Stimulated activated CD4-positive, alpha-beta T cell treated with anti-CD3 and anti-CD28 coated beads, TNF-alpha, amount 100 ng/mL, for 1 hour (primary cell): ENCODE data around the gene SERBP1.
"Not testable (repeated sequence)": the region's sequence is repeated elsewhere in the genome, so short reads cannot be mapped to it uniquely, and the experiment has no call there.

Experiments used
- DNase-seq, 3 donors: peaks; one replicate each; pipeline ENCODE4 v3.0.0-alpha.2; 2020; ENCODE audit warnings: low read depth in 3 of 3, low spot score in 1 of 3

Gene SERBP1

DNA sequence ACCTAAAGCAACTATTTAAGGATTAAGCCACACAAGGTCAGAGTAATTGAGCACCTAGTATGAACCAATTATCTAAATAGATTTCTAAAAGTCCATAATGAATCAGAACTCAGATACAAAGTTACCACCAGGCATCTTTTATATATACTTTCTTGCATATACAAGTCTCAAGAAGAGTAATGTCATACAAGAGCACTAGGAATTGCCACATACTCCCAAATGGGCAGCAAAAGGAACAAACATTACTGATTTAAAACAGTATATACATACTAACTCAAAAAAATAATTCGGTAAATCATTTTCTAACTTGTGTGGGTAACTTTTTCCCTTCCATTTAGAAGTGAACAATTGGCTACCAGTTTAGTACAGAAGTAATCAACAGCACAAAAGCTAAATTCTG is 22.1 kb downstream of the SERBP1 start:
- DNase-seq = no peak

DNA sequence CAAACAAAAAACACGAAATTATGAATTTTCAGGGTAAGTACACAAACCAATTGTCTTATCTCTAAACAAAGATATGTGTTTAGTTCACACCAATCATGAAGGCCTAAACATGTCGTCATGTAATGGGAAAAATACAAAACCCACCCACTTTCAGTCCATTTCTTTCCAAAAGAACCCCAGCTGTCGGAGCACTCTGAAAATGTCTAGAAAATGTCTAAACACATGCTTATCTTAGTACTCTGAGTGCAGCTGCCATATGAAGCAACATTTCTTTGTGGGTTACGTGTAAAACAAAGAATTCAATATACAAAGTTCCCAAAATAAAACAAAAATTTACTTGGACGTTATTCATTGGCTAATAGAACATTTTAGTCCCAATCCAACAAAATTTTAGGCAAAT is 22.7 kb downstream of the SERBP1 start:
- no peak for DNase-seq

DNA sequence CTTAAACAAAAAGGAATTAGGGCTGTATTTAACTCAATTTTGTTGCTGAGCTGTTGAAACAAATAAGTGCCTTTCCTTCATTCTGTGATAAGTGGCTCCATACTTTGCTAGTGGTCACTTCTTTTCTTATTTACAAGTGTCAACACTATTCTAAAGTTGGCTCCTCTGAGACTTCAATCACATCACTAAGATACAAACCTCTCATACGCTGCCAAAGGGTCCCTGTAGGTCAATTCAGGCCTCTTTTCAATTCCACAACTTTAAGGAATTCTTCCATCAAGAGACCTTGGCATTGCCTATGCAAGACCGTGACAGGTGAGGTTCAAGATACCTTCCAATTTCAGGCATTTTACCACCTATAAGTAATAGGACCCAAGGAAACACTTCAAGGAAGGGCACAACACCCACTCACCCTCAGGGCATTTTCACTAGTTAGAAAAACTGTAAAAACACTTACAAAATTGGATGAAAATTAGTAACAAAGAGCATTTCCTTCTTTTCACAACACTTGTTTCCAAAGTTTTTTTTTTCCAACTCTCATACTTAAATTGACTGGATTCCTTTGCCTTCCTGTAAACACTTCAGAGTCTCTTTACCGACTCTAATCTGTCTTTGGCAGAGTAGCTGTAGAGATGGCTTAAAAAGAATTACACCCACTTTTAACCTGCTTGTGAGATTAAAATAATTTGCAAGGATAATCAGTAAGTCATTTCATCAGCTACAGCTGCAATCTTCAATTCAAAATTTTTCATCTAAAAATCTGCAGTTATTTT is 24.5 kb downstream of the SERBP1 start:
- no peak for DNase-seq

DNA sequence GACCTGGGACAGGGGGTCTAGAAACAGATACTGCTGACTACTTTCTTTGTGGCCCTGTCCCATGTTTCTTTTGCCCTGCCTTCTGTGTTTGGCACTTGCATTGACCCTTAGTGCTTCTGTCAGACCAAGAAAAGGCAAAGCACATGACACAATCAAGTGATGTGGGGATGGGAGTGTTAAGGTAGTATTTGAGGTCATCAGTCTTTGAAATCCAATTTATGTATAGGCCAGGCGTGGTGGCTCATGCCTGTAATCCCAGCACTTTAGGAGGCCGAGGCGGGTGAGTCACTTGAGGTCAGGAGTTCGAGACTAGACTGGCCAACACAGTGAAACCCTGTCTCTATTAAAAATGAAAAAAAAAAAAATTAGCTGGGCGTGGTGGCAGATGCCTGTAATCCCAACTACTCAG is 26.0 kb downstream of the SERBP1 start:
- no peak for DNase-seq

DNA sequence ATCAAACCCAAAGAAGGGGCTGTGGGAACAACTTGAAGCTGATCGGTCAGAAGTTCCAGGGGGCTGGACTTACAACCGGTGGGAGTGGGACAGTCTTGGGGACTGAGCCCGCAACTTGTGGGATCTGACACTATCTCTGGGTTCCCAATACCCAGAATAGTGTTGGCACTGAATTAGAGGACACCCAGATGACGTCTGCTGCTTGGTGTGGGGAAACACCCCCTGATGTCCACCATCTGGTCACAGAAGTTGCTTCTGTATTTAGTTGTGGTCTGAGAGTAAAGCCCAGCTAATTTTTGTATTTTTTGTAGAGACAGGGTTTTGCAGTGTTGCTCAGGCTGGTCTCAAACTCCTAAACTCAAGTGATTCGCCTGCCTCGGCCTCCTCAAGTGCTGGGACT is 28.8 kb downstream of the SERBP1 start:
- no peak for DNase-seq

DNA sequence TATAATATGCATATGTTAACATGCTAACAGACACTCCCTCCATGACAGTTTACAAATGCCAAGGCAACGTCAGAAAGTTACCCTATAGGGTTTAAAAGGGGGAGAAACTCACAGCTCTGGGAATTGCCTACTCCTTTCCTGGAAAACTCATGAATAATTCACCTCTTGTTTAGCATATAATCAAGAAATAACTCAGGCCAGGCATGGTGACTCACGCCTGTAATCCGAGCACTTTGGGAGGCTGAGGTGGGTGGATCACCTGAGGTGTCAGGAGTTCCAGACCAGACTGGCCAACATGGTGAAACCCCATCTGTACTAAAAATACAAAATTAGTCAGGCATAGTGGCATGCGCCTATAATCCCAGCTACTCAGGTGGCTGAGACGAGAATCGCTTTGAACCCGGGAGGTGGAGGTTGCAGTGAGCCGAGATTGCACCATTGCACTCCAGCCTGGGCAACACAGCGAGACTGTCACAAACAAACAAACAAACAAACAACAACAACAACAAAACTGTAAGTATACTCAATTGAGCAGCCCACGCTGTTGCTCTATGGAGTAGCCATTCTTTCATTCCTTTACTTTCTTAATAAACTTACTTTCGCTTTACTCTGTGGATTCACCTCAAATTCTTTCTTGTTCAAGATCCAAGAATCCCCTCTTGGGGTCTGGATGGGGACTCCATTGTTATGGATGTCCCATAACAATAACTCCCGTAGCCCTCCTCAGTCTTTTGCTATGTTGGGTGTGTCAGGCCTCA is 30.0 kb downstream of the SERBP1 start:
- DNase-seq = not testable (repeated sequence)

DNA sequence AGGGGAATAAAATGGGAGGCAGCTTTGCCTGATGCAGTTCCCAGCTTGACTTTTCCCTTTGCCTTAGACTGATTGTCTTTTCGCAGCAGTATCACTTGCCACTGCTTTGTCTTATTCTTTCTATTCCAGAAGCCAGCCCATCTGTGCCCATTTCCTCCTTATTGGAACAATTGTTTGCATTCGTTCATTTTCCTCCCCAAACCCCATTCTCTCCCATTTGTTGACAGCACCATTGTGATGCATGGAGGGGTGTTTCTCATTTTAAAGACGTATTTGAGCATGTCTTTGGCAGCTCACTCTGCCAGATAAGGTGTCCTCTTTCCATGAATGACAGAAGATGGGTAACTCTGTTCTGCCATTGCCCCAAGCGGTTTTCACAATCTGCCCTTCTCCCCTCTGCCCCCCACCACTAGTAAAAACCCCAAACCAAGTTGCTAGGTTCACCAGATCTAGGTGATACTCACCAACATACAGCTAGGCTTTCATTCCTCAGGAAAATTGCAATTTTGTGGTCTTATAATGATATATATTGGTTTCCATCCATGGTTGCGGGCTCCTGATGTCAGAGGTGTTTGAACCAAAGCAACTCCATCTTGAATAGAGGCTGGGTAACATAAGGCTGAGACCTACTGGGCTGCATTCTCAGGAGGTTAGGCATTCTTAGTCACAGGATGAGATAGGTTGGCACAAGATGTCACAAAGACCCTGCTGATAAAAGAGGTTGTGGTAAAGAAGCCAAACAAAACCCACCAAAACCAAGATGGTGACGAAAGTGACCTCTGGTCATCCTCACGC is 30.8 kb downstream of the SERBP1 start:
- no peak for DNase-seq

DNA sequence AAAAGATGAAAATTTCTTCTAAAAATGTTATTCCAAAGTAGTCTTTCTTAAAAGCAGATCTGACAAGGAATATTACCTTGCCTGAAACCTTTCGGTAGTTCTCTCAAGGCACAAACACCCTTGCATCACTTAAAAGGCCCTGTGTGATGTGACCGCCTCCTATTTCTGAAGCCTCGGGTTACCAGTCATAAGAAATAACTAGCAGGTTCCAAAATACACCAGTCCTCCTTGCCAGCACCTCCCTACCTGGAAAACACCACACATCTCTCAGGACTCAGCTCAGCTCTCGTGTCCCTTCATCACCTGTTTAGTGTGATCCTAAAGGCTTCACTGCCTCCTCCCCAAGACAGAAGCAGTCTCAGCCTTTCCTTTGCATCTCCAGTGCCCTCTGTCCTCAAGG is 35.7 kb downstream of the SERBP1 start:
- DNase-seq = no peak

DNA sequence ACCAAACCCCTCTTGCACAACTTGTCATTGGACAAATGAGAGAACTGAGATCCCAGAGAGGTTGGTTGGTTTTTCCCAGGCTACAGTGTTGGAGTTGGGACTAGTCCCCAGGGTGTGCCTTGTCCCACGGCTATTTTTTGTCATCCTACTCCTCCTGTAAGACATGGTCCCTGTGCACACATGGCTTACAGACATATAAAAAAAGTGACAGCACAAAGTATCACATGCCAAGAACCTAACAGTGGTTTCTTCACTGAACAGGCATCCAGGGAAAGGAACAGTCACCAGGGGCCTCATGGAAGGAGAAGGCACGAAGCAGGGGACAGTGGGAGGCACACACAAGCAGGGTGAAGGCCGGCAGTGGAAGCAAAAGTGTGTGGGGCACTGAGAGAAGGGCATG is 36.5 kb downstream of the SERBP1 start:
- no peak for DNase-seq

DNA sequence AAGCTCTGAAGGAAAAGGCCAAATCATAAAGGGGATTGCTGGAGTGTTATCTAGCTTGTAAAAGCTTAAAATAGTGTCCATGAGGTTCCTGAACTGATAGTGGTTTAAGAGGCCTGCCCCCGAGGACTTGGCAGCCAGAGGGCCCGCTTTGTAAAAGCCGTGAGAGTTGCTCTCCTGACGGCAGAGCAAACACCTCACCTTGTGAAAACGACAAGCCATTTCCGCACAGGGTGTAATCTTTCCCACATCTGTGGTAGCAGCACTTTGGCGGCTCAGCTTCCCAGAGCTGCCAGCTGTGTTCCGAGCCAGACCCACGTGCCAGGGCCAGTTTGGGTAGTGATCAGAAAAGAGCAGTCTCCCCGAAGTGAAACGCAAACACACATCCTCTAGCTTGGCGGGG is 37.0 kb downstream of the SERBP1 start:
- no peak for DNase-seq

DNA sequence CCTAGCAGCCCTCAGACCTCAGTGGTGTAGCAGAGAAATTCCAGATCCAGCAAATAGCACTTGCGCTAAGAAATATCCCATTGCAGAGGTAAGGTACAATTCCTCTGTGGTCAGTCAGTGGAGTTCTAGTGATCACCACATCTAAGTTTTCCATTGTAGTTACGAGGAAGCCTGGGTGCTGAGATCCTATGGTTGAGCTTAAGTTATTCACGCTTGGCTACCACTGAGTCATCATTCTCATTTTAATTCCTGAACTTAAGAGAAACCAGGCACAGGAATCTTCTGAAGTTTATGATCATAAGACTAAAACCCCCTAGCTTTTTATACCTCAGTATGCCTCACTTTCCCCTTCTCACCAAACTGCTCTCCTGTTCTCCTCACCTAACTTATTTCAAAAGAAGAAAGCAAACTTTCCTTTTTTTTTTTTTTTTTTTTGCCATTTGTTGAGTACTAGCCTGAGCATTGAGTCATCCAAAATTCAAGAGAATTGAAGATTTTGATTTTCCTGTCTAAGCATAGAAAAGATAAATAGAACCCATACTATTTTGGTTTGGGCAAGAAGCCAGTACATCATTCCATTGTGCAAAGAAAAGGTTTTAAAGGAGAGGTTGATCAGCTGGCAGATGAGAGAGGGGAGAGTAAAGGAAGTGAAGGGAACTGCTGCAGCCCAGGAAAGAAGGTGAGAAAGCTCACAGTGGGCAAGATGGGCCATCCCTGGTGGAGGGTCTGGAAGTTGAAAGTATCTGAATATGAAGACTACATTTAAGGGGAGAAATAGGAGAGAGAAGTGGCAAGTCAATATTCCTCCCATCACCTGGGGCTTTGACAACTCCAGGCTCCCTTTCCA is 39.9 kb downstream of the SERBP1 start:
- no peak for DNase-seq

DNA sequence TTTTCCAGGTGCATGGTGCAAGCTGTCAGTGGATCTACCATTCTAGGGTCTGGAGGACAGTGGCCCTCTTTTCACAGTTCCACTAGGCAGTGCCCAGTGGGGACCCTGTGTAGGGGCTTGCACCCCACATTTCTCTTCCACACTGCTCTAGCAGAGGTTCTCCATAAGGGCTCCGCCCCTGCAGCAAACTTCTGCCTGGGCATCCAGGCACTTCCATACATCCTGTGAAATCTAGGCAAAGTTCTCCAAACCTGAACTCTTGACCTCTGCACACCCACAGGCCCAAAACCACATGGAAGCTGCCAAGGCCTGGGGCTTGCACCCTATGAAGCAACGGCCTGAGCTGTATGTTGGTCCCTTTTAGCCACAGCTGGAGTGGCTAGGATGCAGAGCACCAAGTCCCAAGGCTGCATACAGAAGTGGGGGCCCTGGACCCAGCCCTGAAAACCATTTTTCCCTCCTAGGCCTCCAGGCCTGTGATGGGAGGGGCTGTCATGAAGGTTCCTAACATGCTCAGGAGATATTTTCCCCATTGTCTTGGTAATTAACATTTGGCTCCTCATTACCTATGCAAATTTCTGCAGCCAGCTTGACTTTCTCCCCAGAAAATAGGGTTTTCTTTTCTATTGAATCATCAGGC is 46.1 kb downstream of the SERBP1 start:
- no peak for DNase-seq

DNA sequence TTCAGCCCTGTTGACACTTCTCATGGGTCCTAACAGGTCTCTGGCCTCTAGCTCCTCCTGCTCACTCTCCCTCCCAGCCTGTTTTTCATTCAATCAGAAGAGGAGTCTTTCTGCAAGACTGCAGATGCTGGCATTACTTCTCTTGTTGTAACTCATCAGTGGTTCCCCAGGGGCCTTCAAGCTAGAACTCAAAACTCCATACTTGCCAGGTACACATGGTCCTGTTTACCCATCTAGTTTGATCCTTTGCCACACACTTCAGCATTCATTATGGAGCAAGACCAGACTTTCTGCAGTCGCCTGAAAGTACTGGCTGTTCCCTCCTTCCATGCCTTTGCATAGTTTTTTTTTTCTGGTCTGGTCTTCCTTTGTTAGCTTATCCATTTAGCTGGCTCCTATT is 47.9 kb downstream of the SERBP1 start:
- DNase-seq = no peak

DNA sequence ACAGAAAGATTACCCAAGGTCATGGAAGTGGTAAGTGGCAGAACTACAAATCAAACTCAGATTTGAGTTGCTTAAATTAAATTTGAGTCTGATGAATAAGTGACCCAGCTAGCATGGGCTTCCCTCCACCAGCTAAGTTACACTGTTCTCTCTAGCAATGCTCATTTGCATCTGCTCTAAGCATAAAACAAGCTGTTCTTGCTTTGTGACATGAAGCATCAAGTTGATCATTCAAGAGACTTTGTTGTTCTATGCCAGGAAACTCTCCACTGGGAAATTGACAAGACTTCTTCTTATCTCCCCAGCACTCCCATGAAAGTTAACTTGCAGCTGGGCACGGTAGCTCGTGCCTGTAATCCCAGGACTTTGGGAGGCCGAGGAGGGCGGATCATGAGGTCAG is 49.0 kb downstream of the SERBP1 start:
- no peak for DNase-seq

DNA sequence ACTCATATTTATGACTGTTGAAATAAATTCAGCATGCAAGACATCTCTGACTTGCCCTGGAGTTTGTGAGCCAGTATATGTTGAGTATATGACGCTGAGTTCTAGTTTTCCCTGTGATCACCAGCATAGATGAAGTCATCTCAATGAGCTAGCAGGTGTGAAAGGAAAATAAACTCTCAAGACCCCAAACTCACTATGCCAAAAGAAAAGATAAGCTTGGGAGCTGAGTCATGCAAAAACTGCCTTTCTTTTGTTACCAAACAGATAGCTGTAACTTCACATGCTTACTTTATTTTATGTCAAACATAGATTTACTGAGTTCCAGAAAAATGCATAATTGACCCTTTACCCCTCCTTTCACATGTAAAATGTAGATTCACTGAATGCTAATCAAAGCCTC is 52.9 kb downstream of the SERBP1 start:
- DNase-seq = no peak

DNA sequence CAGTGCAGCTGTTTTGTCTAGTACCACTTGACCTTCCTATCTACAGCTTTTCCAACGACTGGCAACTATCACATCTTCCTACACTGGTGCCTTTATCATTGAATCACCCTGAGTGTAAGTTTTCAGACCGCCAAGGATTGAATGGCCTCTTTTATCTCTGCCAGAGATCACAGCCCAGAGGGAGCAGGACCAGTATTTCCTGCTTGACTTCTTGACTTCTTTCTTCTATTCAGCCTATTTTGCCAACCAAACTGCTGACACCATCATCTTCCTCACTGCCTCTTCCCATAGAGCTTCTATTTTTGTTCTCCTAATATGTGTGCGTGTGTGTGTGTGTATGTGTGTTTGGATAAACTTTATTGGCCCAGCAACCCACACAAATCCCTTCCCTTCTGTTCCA is 53.8 kb downstream of the SERBP1 start:
- DNase-seq = no peak

DNA sequence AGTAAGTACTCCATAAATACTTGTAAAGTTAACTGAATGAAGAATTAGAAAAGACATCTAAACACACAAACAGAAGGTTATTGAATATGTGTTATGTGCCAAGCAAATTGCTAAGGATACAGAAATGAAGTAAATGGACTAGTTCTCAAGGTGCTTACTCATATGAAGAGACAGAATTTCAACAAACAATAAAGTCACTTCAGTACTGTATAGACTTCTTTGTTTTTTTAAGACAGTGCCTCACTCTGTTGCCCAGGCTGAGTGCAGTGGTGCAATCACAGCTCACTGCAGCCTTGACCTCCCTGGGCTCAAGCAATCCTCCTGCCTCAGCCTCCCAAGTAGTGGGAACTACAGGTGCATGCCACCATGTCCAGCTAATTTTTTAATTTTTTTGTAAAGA is 57.3 kb downstream of the SERBP1 start:
- DNase-seq = no peak

DNA sequence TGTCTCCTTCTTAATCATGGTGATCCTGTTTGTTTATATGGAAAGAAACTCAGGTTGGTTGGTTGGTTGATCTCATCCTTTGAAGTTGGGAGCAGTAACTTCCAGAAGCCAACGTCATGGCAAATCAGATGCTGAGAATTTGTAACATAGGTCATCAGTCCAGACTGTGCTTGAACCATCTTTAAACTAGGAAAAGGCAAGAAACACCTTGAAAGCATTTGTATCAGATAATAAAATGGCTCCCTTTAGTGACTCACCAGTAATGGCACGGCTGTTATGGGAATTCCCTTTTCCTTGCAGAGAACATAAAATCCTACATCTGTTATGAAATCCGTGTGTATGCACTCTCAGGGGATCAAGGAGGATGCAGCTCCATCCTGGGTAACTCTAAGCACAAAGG is 58.1 kb downstream of the SERBP1 start:
- DNase-seq = no peak

DNA sequence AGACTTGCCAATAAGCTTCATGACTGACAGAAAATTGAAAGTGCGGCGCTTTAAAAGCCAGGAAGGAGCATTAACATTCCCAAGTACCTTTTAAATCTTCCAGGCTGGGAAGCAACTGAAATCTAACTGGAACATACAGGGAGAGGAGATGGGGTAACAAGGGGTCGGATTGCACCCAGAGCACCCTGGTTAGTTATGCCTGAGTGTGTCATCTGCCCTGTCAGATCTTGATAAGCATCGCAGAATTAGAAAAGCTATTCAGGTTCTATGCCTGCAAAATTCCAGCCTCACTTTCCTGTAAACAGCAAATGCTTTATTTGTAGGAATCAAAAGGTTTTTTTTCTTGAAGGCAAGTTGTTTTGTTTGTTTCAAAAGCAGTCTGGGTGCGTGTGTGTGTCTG is 58.5 kb downstream of the SERBP1 start:
- DNase-seq = no peak

DNA sequence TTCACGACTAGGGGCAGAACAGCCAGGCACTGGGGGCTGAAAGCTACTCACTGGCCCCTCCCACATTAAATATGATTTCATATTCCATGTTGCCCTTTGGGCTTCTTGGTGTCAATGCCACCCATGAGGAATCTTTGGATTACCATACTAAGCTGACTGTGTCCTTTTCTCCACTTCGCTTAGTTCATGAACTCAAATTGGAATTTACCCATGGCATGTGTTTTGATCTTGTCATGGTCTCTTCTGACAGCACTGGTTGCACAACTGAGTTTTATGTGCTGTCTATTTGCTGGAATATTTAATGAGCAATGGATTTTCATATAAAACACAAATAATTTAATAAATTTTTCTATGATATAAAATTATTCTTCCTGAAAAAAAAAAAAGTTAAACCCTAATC is 59.2 kb downstream of the SERBP1 start:
- no peak for DNase-seq
